Measurements from ENCODE around the gene SPINK13.
"Not testable (repeated sequence)": the region's sequence is repeated elsewhere in the genome, so short reads cannot be mapped to it uniquely, and the experiment has no call there.

The SPINK13 gene

GRCh38 chr5:148309746-148310145 is 41.2 kb downstream of the SPINK13 start:
- no peak for DNase-seq (ENCODE audit: low read depth, low spot score)
- no peak for TF ChIP-seq CTCF (IDR thresholded peaks at IDR 0.05; ENCODE audit: low read depth, low read length)
- H3K4me3 ChIP-seq (ENCODE audit: low read depth, low read length), result no peak overlapping the region
- in situ Hi-C loops (cut with HindIII; ENCODE audit: low sequenced_read_pairs), result no loop called here

- in situ Hi-C loops (cut with HindIII; ENCODE audit: low sequenced_read_pairs), result no loop called here
These were observed 42.9 kb downstream of the SPINK13 start for GRCh38 chr5:148311484-148311883.

GRCh38 chr5:148312153-148312552 is 43.6 kb downstream of the SPINK13 start, which contains the start of gene SPINK7:
Gene SPINK7, plus strand, starts transcription at chr5:148312423. Its CDS starts 61 bp downstream, at chr5:148312484.
- no peak for TF ChIP-seq CTCF (IDR thresholded peaks at IDR 0.05; ENCODE audit: low read depth, low read length)
- H3K4me3 ChIP-seq (ENCODE audit: low read depth, low read length), result no peak within 1 kb of the TSS
- in situ Hi-C loops (cut with HindIII; ENCODE audit: low sequenced_read_pairs), result no loop called here
- no peak for DNase-seq (ENCODE audit: low read depth, low spot score)

More at GRCh38 chr5:148311484-148311883, 42.9 kb downstream of the SPINK13 start:
- H3K4me3 ChIP-seq (ENCODE audit: low read depth, low read length), result no peak overlapping the region
- no peak for DNase-seq (ENCODE audit: low read depth, low spot score)
- TF ChIP-seq CTCF (IDR thresholded peaks at IDR 0.05; ENCODE audit: low read depth, low read length), result no peak

GRCh38 chr5:148314187-148314586 is 45.6 kb downstream of the SPINK13 start:
- no peak for TF ChIP-seq CTCF (IDR thresholded peaks at IDR 0.05; ENCODE audit: low read depth, low read length)
- no peak for DNase-seq (ENCODE audit: low read depth, low spot score)
- H3K4me3 ChIP-seq (ENCODE audit: low read depth, low read length), result no peak overlapping the region
- in situ Hi-C loops (cut with HindIII; ENCODE audit: low sequenced_read_pairs), result no loop called here

- H3K4me3 ChIP-seq (ENCODE audit: low read depth, low read length), result no peak overlapping the region
- no peak for DNase-seq (ENCODE audit: low read depth, low spot score)
- in situ Hi-C loops (cut with HindIII; ENCODE audit: low sequenced_read_pairs), result no loop called here
- no peak for TF ChIP-seq CTCF (IDR thresholded peaks at IDR 0.05; ENCODE audit: low read depth, low read length)
These were observed 46.1 kb downstream of the SPINK13 start for GRCh38 chr5:148314731-148315130.

GRCh38 chr5:148320011-148320963 is 51.7 kb downstream of the SPINK13 start:
- in situ Hi-C loops (cut with HindIII; ENCODE audit: low sequenced_read_pairs); DNase-seq (ENCODE audit: low read depth, low spot score): not testable (repeated sequence)
- H3K4me3 ChIP-seq (ENCODE audit: low read depth, low read length), result peak overlapping the region; percentile 37

GRCh38 chr5:148333262-148333849 is 64.8 kb downstream of the SPINK13 start:
- DNase-seq (ENCODE audit: low read depth, low spot score), result no peak
- in situ Hi-C loops (cut with HindIII; ENCODE audit: low sequenced_read_pairs), result no loop called here
- no peak overlapping the region for H3K4me3 ChIP-seq (ENCODE audit: low read depth, low read length)
- no peak for TF ChIP-seq CTCF (IDR thresholded peaks at IDR 0.05; ENCODE audit: low read depth, low read length)

All from astrocyte of the spinal cord (primary cell).